ENCODE results near the gene HMGN4.

HMGN4 gene

DNA sequence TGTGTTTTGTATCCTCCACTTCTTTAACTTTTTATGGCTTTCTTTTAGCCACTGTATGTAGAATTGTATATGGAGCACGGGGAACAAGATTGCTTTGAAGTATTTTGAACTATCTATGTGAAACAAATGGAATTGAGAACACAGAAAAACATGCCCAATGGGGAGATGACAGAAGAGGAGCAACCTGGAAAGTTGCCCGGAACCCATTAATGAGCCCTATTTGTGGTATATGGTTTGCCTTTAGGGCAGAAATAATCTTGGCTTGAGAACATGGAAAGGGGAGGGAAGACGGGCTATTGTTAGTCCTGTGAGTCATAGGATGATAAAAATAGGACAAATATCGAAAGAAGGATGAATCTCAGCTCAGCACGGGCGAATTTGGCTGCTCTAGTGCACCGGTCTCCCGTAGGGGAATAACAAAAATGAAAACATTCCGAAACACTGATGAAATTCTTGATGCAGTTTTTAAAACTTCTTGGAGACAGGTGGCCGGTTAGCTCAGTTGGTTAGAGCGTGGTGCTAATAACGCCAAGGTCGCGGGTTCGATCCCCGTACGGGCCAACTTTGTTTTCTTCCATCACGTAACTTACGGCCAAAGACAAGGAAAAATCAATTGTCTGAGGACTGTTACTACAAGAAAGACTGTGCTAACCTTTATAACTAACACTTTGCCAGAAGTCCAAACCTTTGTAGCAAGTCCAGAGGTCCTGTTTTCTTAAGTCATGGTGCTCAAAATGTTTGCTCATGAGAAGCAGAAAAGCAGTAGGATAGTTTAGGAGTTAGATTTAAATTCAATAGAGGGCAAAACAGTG lies 15.7 kb downstream of the HMGN4 start:
- peak; percentile 95 for DNase-seq

GRCh38 chr6:26554447-26554696 lies 16.2 kb downstream of the HMGN4 start:
- no peak for DNase-seq

DNA sequence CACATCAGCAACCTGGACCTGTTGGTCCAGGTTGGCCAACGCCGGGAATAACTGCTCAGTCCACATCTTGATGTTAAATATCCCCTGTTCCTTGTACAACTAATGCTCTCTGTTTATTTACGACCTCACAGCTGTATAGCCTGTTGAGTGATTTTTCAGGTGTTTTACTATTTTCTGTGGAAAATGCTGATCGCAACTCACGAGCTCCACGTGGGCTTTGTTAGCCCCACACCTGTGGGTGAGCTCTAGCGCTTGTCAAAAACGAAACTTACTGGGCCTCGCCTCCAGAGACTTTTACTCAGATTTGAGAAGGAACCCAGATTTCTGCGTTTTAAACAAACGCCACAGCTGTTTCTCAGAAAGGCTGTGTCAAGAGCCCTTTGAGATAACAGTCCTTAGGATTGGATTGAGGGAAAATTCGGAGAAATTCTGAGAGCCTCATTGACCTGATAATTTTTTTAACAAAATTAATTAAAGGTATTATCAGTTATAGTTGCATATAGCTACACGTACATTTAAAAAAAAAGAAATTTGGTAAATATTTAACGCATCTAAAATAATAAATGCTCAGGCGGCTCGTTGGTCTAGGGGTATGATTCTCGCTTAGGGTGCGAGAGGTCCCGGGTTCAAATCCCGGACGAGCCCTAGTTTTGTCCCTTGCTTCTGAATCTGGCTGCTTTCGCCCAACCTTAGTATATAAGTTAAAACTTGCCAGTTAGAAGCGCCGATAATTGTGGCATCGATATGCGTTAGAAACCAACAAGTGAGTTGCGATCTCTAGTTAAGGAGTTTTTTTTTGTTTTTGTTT lies 16.7 kb downstream of the HMGN4 start:
- peak; percentile 88 for DNase-seq

DNA sequence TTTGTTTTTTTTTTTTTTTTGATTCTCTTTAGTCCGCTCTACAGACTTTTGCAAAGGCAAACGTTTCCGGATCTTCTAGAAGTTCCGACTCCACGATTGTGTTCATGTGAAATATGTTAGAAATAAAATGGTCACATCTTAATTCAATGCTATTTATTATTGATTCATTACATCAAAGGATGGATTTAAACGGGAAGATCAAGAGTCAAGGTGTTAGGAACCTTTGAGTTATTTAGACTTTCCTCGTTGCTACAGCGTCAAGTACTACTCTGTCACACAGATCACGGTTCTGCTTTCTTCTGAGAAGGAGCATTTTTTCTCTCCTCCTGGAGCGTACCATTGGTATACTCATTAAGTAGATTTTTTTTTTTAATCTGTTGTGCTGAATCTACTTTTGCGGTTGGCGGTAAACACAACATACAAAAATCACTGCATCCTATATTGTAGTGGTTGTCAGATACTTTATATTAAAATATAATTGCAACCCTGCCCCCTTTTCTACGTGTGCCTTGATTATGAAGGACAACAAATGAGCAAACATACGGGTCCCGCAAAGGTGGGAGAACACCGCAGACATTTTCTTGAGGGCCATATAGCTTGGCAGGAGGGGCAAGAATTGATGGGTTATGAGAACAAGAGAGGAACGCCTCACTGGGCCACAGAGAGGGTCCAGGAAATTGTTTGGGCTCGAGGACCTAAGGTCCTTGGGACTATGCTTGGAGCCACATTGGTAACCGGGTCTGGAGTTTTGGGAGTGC lies 17.5 kb downstream of the HMGN4 start:
- no peak for DNase-seq

- DNase-seq, result peak; percentile 78
Observed at GRCh38 chr6:26556263-26557070, 18.3 kb downstream of the HMGN4 start.

DNA sequence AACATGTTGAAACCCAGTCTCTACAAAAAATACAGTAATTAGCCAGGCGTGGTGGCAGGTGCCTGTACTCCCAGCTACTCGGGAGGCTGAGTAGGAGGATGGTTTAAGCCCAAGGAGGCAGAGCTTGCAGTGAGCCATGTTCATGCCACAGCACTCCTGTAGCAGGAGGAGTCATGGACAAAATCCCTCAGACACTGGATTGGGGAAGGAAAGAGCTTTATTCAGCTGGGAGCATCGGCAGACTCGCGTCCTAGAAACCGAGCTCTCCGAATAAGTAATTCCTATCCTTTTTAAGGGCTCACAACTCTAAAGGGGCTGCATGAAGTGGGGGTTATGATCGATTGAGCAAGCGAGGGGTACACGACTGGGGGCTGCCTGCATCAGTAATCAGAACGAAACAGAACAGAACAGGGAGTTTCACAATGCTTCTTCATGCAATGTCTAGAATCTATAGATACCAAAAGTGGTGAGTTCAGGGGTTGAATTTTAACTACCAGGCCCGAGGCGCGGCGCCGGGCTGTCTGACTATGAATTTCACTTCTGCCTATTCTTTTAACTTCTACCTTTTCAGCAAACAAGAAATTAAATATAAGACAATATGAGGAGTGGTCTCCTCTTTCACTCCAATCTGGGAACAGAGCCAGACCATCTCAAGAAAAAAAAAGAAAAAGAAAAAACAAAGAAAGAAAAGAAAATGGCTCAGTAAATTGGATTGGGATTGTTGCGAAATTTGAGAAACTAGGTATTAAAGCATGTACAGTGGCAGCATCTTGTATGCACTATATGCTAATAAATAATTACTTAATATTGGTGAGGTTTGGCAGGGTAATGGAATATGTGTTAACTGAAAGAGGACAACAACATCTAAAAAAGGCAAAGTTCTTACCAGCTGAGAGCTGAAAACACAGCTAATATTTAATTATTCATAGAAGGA lies 23.6 kb downstream of the HMGN4 start:
- DNase-seq, result no peak

GRCh38 chr6:26563488-26563887 lies 25.3 kb downstream of the HMGN4 start:
- no peak for DNase-seq

DNA sequence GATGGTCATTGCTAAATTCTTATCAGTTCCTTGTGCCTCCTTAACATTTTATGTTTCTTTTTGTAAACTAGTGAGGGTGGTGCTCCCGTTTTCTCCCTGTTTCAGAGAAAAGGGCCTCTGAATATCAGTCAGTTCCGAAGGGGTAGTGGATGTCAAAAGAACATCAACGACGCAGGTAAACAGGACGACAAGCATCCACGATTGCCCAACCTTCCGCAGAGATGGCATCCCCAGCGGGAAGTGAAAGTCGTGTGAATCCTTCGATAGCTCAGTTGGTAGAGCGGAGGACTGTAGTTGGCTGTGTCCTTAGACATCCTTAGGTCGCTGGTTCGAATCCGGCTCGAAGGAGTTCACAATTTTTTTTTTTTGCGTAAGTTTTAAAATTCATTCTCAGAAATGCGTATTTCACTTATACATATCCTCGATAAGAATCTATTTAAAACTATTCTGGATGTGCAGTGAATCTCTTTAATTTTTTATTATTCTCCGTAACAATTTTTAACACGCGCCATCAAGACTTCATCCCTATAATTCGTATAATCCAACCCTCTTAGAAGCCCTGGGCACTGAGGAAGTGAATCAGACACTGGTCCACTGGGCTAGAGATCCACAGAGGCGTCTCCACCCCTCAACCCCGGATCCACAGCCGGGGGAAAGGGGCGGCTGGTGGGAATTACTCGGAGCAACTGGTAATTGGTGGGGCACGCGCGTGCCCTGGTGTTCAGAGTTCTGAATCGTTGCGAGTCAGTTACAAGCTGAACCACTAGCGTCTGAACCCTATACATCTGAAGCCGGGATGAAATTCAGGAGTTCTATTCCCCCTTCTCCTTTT lies 30.7 kb downstream of the HMGN4 start:
- peak; percentile 100 for DNase-seq

DNA sequence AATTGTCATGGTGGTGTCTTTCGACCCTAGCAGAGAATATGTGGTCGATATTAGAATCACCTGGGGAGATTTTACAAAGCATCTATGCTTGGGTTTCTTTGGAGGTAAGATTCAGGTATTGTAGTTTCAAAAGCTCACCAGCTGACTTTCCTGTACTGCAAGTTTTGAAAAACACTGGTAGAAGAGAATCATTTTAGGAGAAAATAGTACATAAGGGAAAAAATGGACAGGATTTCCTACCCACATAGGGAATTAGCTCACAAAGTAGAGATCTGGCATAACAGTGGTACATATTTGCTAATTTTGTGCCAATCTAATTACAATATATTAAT lies 31.2 kb downstream of the HMGN4 start:
- DNase-seq, result no peak

DNA sequence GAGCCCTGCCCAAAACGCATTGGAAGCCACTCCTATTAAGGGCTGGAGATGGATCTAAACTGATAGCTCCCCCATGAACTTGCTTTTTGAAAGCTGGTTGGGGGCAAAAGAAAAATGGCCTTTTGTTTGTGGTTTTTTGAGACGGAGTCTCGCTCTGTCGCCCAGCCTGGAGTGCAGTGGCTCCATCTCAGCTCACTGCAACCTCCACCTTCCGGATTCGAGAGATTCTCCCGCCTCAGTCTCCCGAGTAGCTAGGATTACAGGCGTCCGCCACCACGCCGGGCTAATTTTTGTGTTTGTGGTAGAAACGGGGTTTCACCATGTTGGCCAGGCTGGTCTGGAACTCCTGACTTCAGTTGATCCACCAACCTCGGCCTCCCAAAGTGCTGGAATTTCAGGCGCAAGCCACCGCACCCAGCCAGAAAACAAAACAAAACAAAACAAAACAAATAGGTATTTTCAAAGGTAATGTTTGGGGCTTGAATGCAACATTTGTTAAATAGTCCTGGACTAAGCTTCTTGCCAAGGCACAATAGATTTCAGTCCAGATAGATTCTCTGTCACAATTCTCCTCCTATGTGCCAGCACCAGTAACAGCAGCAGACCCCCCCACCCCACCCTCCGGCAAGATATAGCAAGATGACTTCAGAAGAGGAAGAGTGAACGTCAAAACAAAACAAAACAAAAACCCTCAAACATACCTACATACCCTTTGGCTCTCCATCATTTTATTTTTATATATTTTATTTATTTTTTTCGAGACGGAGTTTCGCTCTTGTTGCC lies 32.1 kb downstream of the HMGN4 start:
- no peak for DNase-seq

- peak; percentile 83 for DNase-seq
Observed at GRCh38 chr6:26571592-26572296, 33.6 kb downstream of the HMGN4 start.

DNA sequence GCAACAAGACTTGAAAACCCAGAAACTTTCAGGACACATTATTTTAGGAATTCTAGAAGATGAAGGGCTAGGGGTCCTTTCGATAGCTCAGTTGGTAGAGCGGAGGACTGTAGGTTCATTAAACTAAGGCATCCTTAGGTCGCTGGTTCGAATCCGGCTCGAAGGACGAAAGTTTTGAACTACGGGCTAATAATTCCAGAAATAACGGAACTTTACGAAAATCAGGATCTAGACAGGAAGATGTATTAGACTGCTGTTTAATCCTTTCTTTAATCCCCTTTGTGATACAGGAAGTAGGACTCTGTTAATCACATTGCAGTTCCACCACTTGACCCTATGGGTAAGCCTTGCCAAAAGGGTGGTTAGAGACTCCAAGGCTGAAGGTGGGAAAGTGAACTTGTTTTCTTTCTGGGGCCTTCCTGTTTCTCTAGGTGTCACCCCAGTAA lies 37.4 kb downstream of the HMGN4 start:
- no peak for DNase-seq

GRCh38 chr6:26576407-26576843 lies 38.3 kb downstream of the HMGN4 start:
- no peak for DNase-seq

- peak; percentile 86 for DNase-seq
Observed at GRCh38 chr6:26576929-26577719, 39.0 kb downstream of the HMGN4 start.

DNA sequence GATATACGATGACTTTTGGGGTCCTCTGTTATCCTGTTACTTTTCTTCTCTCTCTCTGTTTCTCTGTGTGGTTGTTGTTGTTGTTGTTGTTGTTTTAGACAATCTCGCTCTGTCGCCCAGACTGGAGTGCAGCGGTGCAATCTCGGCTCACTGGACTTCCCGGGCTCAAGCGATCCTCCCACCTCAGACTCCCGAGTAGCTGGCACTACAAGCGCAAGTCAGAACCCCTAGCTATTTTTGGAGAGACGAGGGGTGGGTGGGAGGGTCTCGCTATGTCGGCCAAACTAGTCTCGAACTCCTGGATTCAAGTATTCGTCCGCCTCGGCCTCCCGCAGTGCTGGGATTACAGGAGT lies 39.5 kb downstream of the HMGN4 start:
- no peak for DNase-seq

- DNase-seq, result no peak
Observed at GRCh38 chr6:26578279-26578678, 40.1 kb downstream of the HMGN4 start.

DNA sequence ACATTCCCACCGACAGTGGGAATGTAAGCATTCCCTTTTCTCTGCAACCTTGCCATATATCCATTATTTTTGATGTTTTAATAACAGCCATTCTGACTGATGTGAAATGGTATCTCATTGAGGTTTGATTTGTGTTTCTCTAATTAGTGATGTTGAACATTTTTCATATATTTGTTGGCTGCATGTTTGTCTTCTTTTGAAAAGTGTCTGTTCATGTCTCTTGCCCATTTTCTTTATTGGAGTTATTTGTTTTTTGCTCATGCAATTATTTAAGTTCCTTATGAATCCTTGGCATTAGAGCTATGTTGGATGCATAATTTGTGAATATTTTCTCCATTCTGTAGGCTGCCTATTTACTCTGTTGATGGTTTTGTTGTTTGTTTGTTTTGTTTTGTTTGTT lies 40.6 kb downstream of the HMGN4 start:
- no peak for DNase-seq

DNA sequence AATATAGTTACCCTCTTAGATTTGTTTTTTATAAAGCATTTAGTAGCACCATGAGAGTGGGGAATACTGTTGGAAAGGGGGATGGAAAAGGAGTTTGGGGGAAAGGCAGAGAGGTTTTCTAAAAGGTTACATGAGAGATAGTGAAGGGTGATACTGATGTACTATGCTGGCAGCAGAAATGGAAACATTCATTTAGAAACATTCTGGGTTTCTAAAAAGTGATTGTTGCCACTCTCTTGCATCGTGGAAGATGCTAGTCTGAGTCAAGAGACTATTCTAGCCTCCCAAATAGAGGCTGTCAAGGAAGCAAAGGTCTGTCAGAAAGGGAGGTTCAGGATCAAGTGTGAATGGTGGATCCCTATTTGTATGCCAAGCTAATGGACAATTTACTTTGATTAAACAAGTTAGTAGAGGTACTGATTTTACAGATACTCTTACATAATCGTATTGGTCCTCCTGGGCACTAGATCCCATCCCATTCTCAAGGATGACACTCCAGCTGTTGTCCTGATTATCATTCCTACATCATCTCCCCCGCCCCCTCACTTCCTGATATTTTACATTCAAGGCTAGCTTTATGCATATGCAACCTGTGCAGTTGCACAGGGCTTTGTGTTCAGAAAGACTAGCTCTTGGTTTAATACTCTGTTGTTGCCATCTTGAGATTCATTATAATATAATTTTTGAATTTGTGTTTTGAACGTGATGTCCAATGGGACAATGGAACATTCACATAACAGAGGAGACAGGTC lies 43.2 kb downstream of the HMGN4 start:
- no peak for DNase-seq
